GM12872 (cell line): Measurements from ENCODE around the gene SPSB2.

Experiments
- CTCF ChIP-seq: IDR thresholded peaks from 3 replicates; pipeline ENCODE4 v1.5.1; 2011; ENCODE audit warnings: low read depth, mild to moderate bottlenecking, low read length, moderate library complexity; ENCODE audit not compliant: insufficient read depth

SPSB2 gene

GRCh38 chr12:6858799-6859198 is 14.3 kb downstream of the SPSB2 start:
- TF ChIP-seq CTCF, result no peak

DNA sequence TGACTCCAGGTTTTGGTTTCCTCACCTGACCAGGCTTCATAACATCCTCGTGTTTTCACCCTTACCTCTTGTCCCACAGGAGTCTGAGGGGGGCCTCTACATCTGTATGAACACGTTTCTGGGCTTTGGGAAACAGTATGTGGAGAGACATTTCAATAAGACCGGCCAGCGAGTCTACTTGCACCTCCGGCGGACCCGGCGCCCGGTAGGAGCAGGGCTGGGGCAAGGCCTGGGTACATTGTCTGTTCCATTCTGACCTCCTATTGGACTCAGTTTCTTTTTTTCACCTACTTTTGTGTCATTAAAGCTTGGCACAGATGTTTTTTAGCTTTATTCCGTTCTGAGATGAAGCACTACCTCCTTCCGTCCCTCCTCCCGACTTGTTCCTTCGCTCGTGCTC is 17.8 kb downstream of the SPSB2 start:
- TF ChIP-seq CTCF, result no peak

DNA sequence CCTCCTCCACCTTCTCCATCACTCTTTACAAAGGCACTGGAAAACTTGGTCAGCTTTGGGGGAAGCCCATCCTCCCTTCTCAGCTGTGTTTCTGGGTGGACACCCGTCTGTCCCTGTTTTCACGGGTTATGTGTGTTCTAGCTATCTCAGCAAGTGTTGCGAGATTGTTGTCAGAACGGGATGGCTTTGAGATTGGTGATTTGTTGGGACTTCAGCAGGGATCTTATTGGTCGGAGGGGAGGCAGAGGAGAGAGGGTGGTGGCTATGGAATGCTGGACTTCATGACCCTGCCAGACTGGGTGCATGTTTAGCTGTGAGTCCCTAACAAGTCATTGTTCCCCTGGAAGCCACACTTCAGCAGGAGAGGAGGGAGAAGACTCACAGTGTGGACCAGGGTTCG is 19.1 kb downstream of the SPSB2 start:
- TF ChIP-seq CTCF, result no peak

- TF ChIP-seq CTCF, result no peak
Observed at GRCh38 chr12:6853626-6854025, 19.5 kb downstream of the SPSB2 start.

- no peak for TF ChIP-seq CTCF
Observed at GRCh38 chr12:6852651-6853354, 20.3 kb downstream of the SPSB2 start.

DNA sequence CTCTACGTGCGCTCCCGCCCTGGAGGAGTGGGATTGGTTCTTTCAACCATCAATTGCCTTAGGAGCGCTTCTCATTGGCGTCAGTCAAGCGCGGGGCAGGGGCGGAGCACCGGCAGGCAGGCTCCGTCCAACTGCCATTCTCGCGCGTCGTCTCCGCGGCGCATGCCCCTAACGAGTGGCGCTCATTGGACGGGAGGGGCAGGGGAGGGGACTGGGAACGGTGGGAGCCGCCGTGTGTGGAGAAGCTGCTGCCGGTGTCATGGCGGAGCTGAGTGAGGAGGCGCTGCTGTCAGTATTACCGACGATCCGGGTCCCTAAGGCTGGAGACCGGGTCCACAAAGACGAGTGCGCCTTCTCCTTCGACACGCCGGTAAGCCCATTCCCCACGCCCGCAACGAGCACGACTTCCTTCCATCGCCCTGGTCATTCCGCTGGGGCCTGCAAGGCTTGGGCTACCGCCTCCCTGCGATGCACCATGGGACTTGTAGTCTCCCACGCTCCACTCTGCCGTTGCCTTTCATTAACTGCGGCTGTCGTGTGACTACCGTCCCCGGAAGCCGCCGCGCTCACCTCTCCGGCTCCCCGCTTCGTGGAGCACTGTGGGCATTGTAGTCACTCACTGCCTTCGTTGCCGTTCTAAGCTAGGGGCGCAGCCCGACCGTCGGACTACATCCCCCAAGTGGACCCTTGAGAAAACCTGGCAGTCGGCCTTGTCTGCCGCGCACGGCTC is 21.0 kb downstream of the SPSB2 start, which contains the start of gene USP5:
USP5 (plus strand) TSS at position 230 of the 730 bp plus-strand sequence; CDS start at position 260, 30 bp downstream.
- no peak for TF ChIP-seq CTCF

DNA sequence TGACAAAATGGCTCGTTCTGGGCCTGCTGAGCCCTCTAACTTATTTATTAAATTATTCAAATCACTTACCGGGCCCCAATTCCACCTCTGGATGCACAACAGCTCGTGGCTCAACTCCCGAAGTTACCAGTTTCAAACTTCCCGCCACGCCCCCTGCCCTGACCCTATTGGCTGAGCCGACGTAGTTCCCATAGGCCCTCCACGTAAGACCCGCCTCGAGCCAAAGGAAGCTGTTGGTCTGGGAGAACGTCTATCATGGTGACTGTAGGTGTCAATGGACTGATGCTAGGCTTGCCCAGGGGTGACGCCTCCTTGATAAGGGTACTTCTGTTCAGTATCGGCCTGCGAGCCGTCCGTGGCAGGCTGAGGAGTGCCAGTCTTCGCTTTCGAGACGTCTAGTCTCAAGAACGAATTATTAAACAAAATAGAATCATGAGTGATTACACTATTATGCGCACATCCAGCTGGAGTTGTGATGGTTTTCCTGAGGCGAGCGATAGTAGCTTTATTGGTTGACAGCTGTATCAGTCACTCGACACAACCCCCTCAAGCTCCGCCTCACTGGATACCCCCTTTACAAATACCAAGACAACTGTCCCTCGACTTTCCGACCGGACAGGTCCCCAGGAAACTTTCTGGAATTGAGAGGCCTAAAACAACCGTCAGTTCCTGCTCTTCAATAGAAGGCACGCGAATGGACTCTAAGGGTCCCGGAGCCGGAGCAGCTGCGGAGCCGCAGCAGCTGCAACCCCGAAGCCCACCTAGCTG is 21.8 kb downstream of the SPSB2 start, which contains the start of gene CDCA3:
CDCA3 (minus strand) TSS at position 134 of the 768 bp plus-strand sequence. CDS start 334 bp downstream, outside the sequence.
- TF ChIP-seq CTCF, result no peak
